Stimulated activated memory B cell treated with anti-CD40 and anti-IgM and Interleukin-4, amounts not matched to agents 10 μg/mL and 1 μg/mL and 100 μg/mL, for 72 hours (primary cell): Measurements from ENCODE around the gene SUCO.
"Not testable (repeated sequence)": the region's sequence is repeated elsewhere in the genome, so short reads cannot be mapped to it uniquely, and the experiment has no call there.

Source experiments
- ATAC-seq: fragments of 150-1000 bp; cut with Tn5 transposase; 2 replicates; pipeline ENCODE4 v1.10.0; 2021
- H3K27ac Mint-ChIP-seq: one replicate; pipeline ENCODE4 v1.8.0; 2022; ENCODE audit warnings: mild to moderate bottlenecking, mixed read lengths
- H3K27me3 Mint-ChIP-seq: one replicate; pipeline ENCODE4 v1.8.0; 2022; ENCODE audit warnings: mixed read lengths
- H3K36me3 Mint-ChIP-seq: one replicate; pipeline ENCODE4 v1.8.0; 2022; ENCODE audit warnings: mixed read lengths
- H3K4me1 Mint-ChIP-seq: one replicate; pipeline ENCODE4 v1.8.0; 2022; ENCODE audit warnings: mixed read lengths
- H3K4me3 Mint-ChIP-seq: one replicate; pipeline ENCODE4 v1.8.0; 2022; ENCODE audit warnings: mild to moderate bottlenecking, moderate library complexity, mixed read lengths
- H3K9me3 Mint-ChIP-seq: one replicate; pipeline ENCODE4 v1.8.0; 2022; ENCODE audit warnings: mixed read lengths

The SUCO gene

DNA sequence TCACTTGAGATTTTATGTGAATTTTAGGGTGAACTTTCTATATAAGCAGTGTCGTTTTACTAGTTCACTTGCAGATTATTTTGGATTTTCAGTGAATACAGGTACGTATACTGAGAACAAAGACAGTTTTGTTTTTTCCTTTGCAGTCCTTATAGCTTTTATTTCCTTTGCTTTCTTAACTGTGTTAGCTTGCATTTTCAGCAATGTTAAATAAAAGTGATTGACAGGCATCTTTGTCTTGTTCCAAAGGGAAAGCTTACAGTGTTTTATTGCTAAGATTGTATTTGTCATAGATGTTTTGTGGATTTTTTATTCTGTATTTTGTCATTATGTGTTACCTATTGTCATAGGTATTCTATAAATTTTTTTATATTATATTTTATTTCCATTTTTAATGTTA is 72.7 kb downstream of the SUCO start:
- ATAC-seq, result no peak
- Mint-ChIP-seq H3K27ac (no peak overlapping the region), H3K9me3 (no peaks in the 10 kb centered on the region), H3K36me3 (peaks cover 52% of the 10 kb centered on the region), H3K4me1 (no peaks in the 10 kb centered on the region), H3K4me3 (no peak overlapping the region), H3K27me3 (no peaks in the 10 kb centered on the region)

DNA sequence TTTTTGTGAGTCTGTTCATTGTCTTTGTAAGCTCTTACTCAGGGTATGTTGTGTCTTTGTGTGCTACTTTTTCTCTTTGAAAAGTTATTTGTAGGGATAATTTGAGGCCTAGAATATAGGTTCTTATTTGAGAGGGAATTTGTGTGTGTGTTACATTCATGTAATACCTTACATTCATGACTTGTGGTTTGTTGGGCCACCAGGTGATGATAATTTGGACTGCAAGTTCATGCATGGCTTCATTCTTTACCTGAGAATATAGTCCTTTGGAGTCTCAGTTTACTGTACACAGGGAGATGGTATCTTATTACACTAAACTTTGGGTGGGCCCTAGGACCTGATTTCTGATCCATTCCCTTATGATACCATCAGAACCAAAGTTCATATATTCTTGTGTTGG is 74.2 kb downstream of the SUCO start:
- Mint-ChIP-seq H3K27ac (no peak overlapping the region), H3K36me3 (peaks cover 49% of the 10 kb centered on the region), H3K4me1 (no peaks in the 10 kb centered on the region), H3K4me3 (no peak overlapping the region), H3K9me3 (no peaks in the 10 kb centered on the region), H3K27me3 (no peaks in the 10 kb centered on the region)
- no peak for ATAC-seq

DNA sequence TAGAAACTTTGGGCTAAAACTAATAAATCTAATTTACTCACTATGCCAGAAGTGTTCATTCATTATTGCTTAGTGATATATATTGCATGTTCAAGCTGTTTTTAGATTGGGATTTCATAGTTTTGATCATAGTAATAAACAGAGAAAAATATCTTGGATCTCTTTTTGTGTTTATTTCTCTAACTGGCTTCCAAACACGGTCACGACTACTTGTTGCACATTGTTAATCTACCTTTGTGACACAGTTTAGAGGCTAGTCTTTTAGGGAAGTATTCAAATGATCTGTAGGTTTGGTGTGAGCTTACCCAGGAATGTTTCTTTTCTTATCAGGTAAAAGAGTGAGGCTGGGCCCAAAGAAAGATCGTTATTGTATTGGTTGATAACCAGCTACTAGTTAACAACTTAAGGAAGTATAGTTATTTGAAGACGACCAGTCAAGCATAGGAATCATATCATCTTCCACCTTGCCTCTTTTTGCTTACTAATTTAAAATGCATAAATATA is 75.2 kb downstream of the SUCO start:
- Mint-ChIP-seq H3K4me1 (no peaks in the 10 kb centered on the region), H3K36me3 (peaks cover 42% of the 10 kb centered on the region), H3K9me3 (no peaks in the 10 kb centered on the region), H3K27ac (no peak overlapping the region), H3K27me3 (no peaks in the 10 kb centered on the region), H3K4me3 (no peak overlapping the region)
- no peak for ATAC-seq

DNA sequence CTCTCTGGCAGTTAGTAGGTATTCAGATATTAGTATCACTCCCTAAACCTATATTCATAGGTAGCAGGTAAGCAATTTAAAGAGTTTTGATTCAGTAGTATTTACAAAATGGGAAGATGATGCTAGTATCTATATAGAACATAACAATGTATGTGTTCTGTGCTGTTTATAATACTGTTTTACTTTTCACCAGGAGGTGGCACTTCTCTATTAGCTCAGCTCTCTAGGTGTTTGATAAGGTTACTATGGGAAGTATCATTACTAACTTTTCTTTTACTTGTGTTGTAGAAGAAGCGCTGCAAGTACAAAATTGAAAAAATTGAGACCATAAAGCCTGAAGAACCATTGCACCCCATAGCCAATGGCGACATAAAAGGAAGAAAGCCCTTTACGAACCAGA is 76.6 kb downstream of the SUCO start:
- ATAC-seq, result no peak
- no peaks in the 10 kb centered on the region for H3K9me3 Mint-ChIP-seq
- no peak overlapping the region for H3K4me3 Mint-ChIP-seq
- H3K27ac Mint-ChIP-seq, result no peak overlapping the region
- no peaks in the 10 kb centered on the region for H3K4me1 Mint-ChIP-seq
- H3K36me3 Mint-ChIP-seq, result peaks cover 38% of the 10 kb centered on the region
- no peaks in the 10 kb centered on the region for H3K27me3 Mint-ChIP-seq

DNA sequence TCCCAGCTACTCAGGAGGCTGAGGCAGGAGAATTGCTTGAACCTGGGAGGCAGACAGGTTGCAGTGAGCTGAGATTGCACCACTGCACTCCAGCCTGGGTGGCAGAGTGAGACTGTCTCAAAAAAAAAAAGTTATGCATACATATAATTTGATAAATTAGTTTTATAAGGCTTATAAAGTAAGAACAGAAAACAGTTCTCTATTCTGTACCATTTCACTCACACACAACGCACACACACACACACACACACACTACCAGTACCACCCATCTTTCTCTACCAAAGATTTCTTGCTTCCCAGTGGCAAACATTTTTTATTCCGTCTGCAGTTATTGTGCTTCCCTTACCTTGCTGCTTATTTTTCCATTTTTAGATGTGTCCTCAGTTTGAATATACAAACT is 79.5 kb downstream of the SUCO start:
- no peak for ATAC-seq
- Mint-ChIP-seq H3K4me3 (no peak overlapping the region), H3K27me3 (no peaks in the 10 kb centered on the region), H3K4me1 (no peaks in the 10 kb centered on the region), H3K27ac (no peak overlapping the region), H3K9me3 (peaks cover 9% of the 10 kb centered on the region), H3K36me3 (peaks cover 21% of the 10 kb centered on the region)

DNA sequence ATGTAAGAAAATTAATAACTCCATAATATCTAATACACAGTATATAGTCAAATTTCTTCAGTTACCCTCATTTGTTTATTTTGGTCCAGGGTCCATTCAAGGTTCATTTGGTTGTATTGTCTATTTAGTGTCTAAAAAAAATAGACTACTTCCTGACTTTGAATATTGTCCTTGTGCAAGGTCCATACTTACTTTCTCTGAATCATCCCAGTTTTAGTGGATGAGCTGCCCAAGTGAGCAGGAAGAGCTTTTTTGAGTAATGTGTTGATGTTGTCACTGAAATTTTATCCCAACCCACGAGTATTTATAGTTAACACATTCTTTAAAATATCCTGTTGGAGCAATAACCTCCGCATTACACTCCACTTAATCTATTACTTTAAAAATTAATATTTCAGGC is 80.3 kb downstream of the SUCO start:
- Mint-ChIP-seq H3K27ac (no peak overlapping the region), H3K36me3 (peaks cover 21% of the 10 kb centered on the region), H3K27me3 (no peaks in the 10 kb centered on the region), H3K9me3 (peaks cover 11% of the 10 kb centered on the region), H3K4me1 (no peaks in the 10 kb centered on the region), H3K4me3 (no peak overlapping the region)
- ATAC-seq, result no peak

DNA sequence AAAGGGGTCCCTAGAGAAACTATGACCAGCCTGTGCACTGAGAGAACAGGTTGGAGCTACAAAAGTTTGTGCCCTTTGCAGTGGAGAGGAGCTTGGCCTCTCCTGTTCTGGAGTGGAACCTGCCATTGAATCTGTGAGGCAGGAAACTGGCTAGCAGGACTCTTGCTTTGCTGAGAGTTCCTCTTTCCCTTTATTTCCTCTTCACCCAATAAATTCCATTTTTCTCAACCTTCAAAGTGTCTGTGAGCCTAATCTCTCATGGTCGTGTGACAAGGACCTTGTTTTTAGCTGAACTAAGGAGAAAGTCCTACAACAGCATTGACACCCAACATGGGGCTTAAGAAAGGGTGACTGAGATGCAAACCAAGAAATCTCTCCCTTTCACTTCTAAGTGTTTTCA is 83.2 kb downstream of the SUCO start:
- H3K27me3 Mint-ChIP-seq, result no peaks in the 10 kb centered on the region
- no peak overlapping the region for H3K27ac Mint-ChIP-seq
- peaks cover 20% of the 10 kb centered on the region for H3K9me3 Mint-ChIP-seq
- no peak for ATAC-seq
- no peaks in the 10 kb centered on the region for H3K4me1 Mint-ChIP-seq
- H3K36me3 Mint-ChIP-seq, result peaks cover 14% of the 10 kb centered on the region
- no peak overlapping the region for H3K4me3 Mint-ChIP-seq

DNA sequence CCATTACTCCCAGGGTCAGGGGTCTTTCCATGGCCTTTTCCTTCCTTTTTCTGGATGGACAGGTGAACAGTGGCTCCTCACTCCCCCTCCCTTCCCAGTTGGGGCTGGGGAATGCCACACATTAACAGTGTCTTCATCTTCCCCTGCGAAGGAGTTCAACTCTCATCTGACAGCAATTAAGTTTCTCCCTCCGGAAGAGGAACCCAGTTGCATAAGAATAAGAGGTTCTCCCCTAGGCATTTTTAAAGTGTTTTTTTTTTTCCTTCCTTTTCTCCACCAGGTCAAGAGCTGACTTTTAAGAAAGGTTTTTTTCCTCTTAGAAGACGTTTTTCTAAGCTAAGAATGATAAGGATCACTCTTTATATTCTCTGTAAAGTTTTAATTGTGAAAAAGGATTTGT is 83.7 kb downstream of the SUCO start:
- Mint-ChIP-seq H3K27me3 (no peaks in the 10 kb centered on the region), H3K27ac (no peak overlapping the region), H3K9me3 (peaks cover 23% of the 10 kb centered on the region), H3K4me1 (no peaks in the 10 kb centered on the region), H3K36me3 (peaks cover 10% of the 10 kb centered on the region), H3K4me3 (no peak overlapping the region)
- no peak for ATAC-seq

DNA sequence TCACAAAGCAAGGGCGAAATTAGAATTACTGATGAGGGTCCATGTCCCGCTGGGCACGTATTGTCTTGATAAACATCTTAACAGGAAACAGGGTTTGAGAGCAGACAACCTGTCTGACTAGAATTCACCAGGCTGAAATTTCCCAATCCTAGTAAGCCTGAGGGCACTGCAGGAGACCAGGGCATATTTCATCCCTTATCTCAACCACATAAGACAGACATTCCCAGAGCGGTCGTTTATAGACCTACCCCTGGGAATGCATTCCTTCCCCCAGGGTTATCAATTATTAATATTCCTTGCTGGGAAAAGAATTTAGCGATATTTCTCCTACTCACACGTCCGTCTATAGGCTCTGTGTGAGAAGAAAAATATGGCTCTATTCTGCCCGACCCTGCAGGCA is 87.7 kb downstream of the SUCO start:
- H3K4me1 Mint-ChIP-seq, H3K36me3 Mint-ChIP-seq, H3K4me3 Mint-ChIP-seq, H3K27me3 Mint-ChIP-seq, ATAC-seq, H3K27ac Mint-ChIP-seq: not testable (repeated sequence)
- H3K9me3 Mint-ChIP-seq, result peaks cover 20% of the 10 kb centered on the region

DNA sequence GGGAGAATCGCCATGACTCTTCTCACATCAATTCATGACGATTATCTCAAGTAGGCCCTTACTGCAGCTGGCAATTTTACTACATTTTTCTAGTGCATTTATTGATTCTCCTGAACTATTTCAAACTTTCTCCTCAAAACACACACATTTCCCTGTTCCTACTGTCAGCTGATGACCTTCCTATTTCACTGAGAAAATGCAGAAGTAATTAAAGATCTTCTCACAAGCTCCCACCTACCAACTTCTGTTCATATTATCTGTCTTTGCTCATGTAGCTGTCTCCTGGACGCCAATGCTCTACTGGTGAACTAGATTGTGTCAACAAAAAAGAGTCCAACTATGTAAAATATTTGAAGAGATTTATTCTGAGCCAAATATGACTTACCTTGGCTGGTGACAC is 89.6 kb downstream of the SUCO start:
- no peak for ATAC-seq
- no peak overlapping the region for H3K4me3 Mint-ChIP-seq
- no peaks in the 10 kb centered on the region for H3K27me3 Mint-ChIP-seq
- H3K27ac Mint-ChIP-seq, result no peak overlapping the region
- peaks cover 9% of the 10 kb centered on the region for H3K36me3 Mint-ChIP-seq
- H3K4me1 Mint-ChIP-seq, result no peaks in the 10 kb centered on the region
- H3K9me3 Mint-ChIP-seq, result peaks cover 14% of the 10 kb centered on the region

DNA sequence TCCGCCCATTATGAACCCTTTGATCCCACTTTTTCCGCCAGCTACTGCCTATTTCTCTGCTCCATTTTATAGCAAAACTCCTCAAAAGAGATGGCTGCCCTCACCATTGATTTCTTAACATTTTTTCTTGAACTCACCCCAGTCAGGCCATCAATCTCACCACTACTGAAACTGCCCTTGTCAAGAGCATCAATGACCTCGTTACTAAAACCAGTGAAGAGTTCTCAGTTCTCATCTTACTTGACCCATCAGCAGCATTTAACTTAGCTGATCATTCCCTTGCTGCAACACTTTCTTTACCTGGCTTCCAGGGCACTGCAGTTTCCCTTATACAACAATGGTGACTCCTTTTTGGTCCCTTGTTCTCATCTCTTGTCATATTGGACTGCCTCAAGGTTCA is 90.8 kb downstream of the SUCO start:
- H3K4me1 Mint-ChIP-seq, result peaks cover 6% of the 10 kb centered on the region
- H3K4me3 Mint-ChIP-seq, result no peak overlapping the region
- peaks cover 9% of the 10 kb centered on the region for H3K36me3 Mint-ChIP-seq
- ATAC-seq, result no peak
- no peaks in the 10 kb centered on the region for H3K27me3 Mint-ChIP-seq
- H3K9me3 Mint-ChIP-seq, result peaks cover 12% of the 10 kb centered on the region
- H3K27ac Mint-ChIP-seq, result no peak overlapping the region

DNA sequence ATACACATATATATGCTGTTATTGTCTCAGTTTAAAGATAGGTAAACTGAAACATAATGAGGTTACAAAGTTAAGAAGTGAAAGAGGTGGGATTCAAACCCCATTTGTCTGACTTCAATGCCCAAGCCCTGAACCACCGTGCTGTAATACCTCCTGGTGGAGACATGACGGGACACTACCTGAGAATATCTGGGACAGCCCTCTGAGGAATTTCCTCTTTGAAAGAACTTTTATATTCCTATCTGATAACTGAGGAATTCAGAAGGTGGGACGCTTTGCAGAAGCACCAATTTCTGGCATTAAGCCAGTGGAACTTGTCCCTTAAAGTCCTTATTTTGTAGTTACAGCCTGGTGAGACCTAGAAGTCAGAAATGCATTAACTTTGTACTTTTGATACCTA is 93.9 kb downstream of the SUCO start:
- Mint-ChIP-seq H3K27me3 (no peaks in the 10 kb centered on the region), H3K36me3 (no peaks in the 10 kb centered on the region), H3K9me3 (no peaks in the 10 kb centered on the region), H3K4me1 (peaks cover 6% of the 10 kb centered on the region), H3K4me3 (no peak overlapping the region), H3K27ac (no peak overlapping the region)
- ATAC-seq, result no peak

DNA sequence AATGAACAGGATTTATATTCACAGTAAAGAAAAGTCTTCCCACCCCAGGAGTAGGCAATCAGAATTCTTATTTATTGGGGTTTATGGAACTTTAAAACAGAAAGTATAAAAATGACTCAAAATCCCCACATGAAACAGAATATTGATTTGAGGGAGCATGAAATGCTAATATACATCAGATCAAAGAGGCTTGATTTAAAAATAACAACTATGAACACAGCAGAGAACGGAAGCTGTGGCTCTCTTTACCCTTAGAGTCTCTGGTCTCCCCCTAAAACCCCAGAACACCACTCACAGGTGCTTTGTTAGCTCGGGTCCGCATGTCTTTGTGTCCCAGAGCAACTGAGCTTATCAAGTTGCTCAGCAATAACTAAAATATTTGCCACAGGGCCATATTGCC is 94.8 kb downstream of the SUCO start:
- ATAC-seq, result no peak
- Mint-ChIP-seq H3K27me3 (no peaks in the 10 kb centered on the region), H3K27ac (no peak overlapping the region), H3K4me1 (peaks cover 6% of the 10 kb centered on the region), H3K4me3 (no peak overlapping the region), H3K9me3 (no peaks in the 10 kb centered on the region), H3K36me3 (no peaks in the 10 kb centered on the region)

DNA sequence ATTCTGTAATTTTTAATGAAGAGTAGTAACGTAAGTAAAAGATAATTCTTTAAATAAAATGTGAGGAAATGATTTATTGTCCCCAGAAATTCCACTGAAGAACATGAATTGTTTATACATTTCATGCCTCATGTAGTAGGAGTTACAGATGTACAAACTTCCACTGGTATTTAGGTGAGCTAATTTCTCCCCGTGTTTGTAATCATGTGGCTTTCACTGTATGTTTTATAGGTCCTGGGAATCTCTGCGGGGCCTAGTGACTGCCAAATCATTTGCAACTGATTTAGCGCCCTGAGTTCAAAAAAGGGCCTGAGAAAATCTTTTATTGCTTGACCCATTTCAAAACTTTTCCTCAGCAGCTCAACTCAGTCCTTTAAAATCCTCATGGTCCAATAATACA is 95.5 kb downstream of the SUCO start:
- no peaks in the 10 kb centered on the region for H3K36me3 Mint-ChIP-seq
- H3K9me3 Mint-ChIP-seq, result no peaks in the 10 kb centered on the region
- H3K27ac Mint-ChIP-seq, result no peak overlapping the region
- no peaks in the 10 kb centered on the region for H3K27me3 Mint-ChIP-seq
- ATAC-seq, result no peak
- H3K4me3 Mint-ChIP-seq, result no peak overlapping the region
- peaks cover 6% of the 10 kb centered on the region for H3K4me1 Mint-ChIP-seq

DNA sequence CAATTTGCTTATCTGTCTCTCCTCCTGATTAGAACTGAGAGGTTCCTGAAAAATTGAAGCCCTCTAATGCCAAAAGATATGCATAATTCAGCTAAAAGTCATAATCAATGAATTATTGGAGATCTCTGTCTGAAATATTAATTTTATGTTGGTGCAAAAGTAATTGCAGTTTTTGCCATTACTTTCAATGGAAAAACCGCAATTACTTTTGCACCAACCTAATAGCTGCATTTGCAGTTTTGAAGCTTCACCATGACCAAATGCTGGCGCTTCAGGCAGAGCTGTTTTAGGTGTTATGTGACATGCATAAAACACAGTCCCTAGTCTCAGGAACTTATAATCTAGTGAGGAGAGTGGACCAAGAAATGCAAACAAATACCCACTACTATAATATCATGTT is 96.2 kb downstream of the SUCO start:
- no peak overlapping the region for H3K27ac Mint-ChIP-seq
- H3K4me1 Mint-ChIP-seq, result peaks cover 6% of the 10 kb centered on the region
- no peak for ATAC-seq
- no peaks in the 10 kb centered on the region for H3K27me3 Mint-ChIP-seq
- H3K36me3 Mint-ChIP-seq, result no peaks in the 10 kb centered on the region
- H3K9me3 Mint-ChIP-seq, result no peaks in the 10 kb centered on the region
- H3K4me3 Mint-ChIP-seq, result no peak overlapping the region

DNA sequence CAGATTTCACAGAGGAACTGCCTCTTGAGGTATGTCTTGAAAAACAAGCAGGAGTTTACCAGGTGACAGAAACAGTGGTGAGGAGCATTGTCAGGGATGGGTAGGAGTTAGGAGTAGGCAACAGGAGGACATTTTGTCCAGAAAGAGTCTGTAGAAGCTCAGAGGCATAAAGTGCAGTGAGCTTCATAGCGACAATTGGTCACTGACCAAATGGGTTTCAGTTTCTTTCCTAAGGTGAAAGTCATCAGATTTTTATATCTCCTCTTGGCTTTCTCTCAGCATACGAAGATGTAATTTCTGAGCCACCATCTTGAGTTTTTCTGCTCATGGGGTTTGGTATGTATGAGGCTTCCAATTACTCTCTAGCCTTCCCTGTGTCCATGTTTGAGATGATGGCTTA is 96.7 kb downstream of the SUCO start:
- H3K36me3 Mint-ChIP-seq, result no peaks in the 10 kb centered on the region
- no peaks in the 10 kb centered on the region for H3K9me3 Mint-ChIP-seq
- H3K27me3 Mint-ChIP-seq, result no peaks in the 10 kb centered on the region
- ATAC-seq, result no peak
- no peak overlapping the region for H3K27ac Mint-ChIP-seq
- H3K4me1 Mint-ChIP-seq, result peaks cover 6% of the 10 kb centered on the region
- H3K4me3 Mint-ChIP-seq, result no peak overlapping the region
